OCI-LY7 (cell line): ENCODE data around the gene PPARGC1A. TPM values are rescaled to one million over a fixed set of nuclear protein-coding genes. Genes with fewer than 3 reads are reported as not detected.

Source experiments
- BruUV-seq: library from RNA; stranded (reverse); fragments of 400-500 nt; replicated peaks from 2 replicates; lab custom pipeline; 2021; lab: Mats Ljungman, UMichigan
- CTCF ChIA-PET: fragments of 300-600 bp; sonication (Branson Sonifier 250); formaldehyde crosslinking; loops from one replicate; lab custom pipeline; 2022; ENCODE audit warnings: antibody characterized with exemption; ENCODE audit not compliant: unreplicated experiment; lab: Charles Lee
- POLR2A ChIA-PET: fragments of 300-600 bp; sonication (Branson Sonifier 250); formaldehyde crosslinking; loops from one replicate; lab custom pipeline; 2022; ENCODE audit warnings: antibody characterized with exemption; lab: Charles Lee
- DNase-seq: peaks from one replicate; pipeline ENCODE4 v3.0.0-alpha.2; 2015; ENCODE audit warnings: low spot score
- H2AFZ ChIP-seq: fragments of 200-600 bp; sonication (generic), shearing (Covaris generic); 2 replicates; pipeline ENCODE4 v1.6.1; 2014; ENCODE audit warnings: mild to moderate bottlenecking, antibody characterized with exemption, low read length, moderate library complexity
- H3K27ac ChIP-seq: fragments of 200-600 bp; sonication (generic); 2 replicates; pipeline ENCODE4 v1.5.1; 2014; ENCODE audit warnings: mixed run types, low read depth, mild to moderate bottlenecking, moderate library complexity, low read length, inconsistent platforms; ENCODE audit not compliant: poor library complexity, severe bottlenecking
- H3K36me3 ChIP-seq: fragments of 200-600 bp; sonication (generic); 2 replicates; pipeline ENCODE4 v1.6.1; 2014; ENCODE audit warnings: mild to moderate bottlenecking, antibody characterized with exemption, low read length, moderate library complexity, mixed read lengths; ENCODE audit not compliant: insufficient read depth
- H3K4me1 ChIP-seq: fragments of 200-600 bp; sonication (generic); 2 replicates; pipeline ENCODE4 v1.5.1; 2014; ENCODE audit warnings: mild to moderate bottlenecking, low read length; ENCODE audit not compliant: insufficient read depth, poor library complexity, severe bottlenecking
- H3K4me2 ChIP-seq: fragments of 200-600 bp; sonication (generic); 2 replicates; pipeline ENCODE4 v1.6.1; 2014; ENCODE audit warnings: mild to moderate bottlenecking, low read length
- H3K4me3 ChIP-seq: fragments of 200-600 bp; sonication (generic); 2 replicates; pipeline ENCODE4 v1.5.1; 2014; ENCODE audit warnings: mild to moderate bottlenecking, low read depth, low read length; ENCODE audit not compliant: poor library complexity, severe bottlenecking
- H3K79me2 ChIP-seq: fragments of 200-600 bp; sonication (generic); 2 replicates; pipeline ENCODE4 v1.6.1; 2016; ENCODE audit warnings: low read depth, mild to moderate bottlenecking, low read length, moderate library complexity, mixed read lengths; ENCODE audit not compliant: insufficient read depth
- H3K9me2 ChIP-seq: fragments of 200-600 bp; sonication (generic); 2 replicates; pipeline ENCODE4 v1.6.1; 2016; ENCODE audit warnings: mild to moderate bottlenecking, low read length, mixed read lengths; ENCODE audit not compliant: insufficient read depth
- H3K9me3 ChIP-seq: fragments of 200-600 bp; sonication (generic); 2 replicates; pipeline ENCODE4 v1.6.1; 2014; ENCODE audit warnings: mild to moderate bottlenecking, mixed run types, low read length, mixed read lengths
- H4K20me1 ChIP-seq: fragments of 200-600 bp; sonication (generic); 2 replicates; pipeline ENCODE4 v1.6.1; 2014; ENCODE audit warnings: mild to moderate bottlenecking, antibody characterized with exemption, low read length, moderate library complexity, mixed read lengths; ENCODE audit not compliant: insufficient read depth
- CTCF ChIP-seq: fragments of 200-600 bp; sonication (generic); conservative IDR thresholded peaks from 2 replicates; pipeline ENCODE4 v1.5.1; 2014; ENCODE audit warnings: mild to moderate bottlenecking, antibody characterized with exemption, low read length, moderate library complexity, mixed read lengths
- EZH2phosphoT487 ChIP-seq: fragments of 200-600 bp; sonication (generic); IDR thresholded peaks from 2 replicates; pipeline ENCODE4 v1.6.1; 2018; ENCODE audit warnings: low read depth, borderline replicate concordance, mild to moderate bottlenecking, mixed run types, antibody characterized with exemption, low read length, moderate library complexity, mixed read lengths
- intact Hi-C: fragments of 100-400 bp; cut with micrococcal nuclease; formaldehyde crosslinking; loops from one replicate; pipeline ENCODE4 v1.10.0; 2022; ENCODE audit not compliant: unreplicated experiment
- total RNA-seq, 2 experiments: library from RNA; depleted of rRNA in 1 of 2; stranded (reverse); fragments of >200 nt in 1 of 2; shearing (Covaris generic) in 1 of 2; gene quantifications; 2 replicates each; pipeline ENCODE4 v1.2.3, GENCODE V29; 2014 to 2022

Gene PPARGC1A
- total RNA-seq, 2 experiments from 2014 or later, result 0.40 TPM; not detected in 1

- no peaks in the 10 kb centered on the region for H3K36me3 ChIP-seq
- H3K79me2 ChIP-seq, result no peaks in the 10 kb centered on the region
- TF ChIP-seq EZH2phosphoT487 (no peak), CTCF (no peak)
- no peaks in the 10 kb centered on the region for H3K4me1 ChIP-seq
- H3K9me2 ChIP-seq, result no peaks in the 10 kb centered on the region
- CTCF ChIA-PET, result no interaction called here
- H3K27ac ChIP-seq, result no peak overlapping the region
- no peaks in the 10 kb centered on the region for H3K9me3 ChIP-seq
- H2AFZ ChIP-seq, result no peak overlapping the region
- intact Hi-C loops, result no loop called here
- H3K4me3 ChIP-seq, result no peak overlapping the region
- POLR2A ChIA-PET, result no interaction called here
- no peak for DNase-seq
- BruUV-seq, result no TSS peak
- H4K20me1 ChIP-seq, result no peaks in the 10 kb centered on the region
- H3K4me2 ChIP-seq, result no peak overlapping the region
Measured at GRCh38 chr4:23937173-23937572, 47.3 kb upstream of the PPARGC1A start.

GRCh38 chr4:23934915-23935314 lies 45.1 kb upstream of the PPARGC1A start:
- H3K9me2 ChIP-seq, result no peaks in the 10 kb centered on the region
- no peak overlapping the region for H3K4me3 ChIP-seq
- H4K20me1 ChIP-seq, result no peaks in the 10 kb centered on the region
- no peak overlapping the region for H2AFZ ChIP-seq
- no peak overlapping the region for H3K27ac ChIP-seq
- no peaks in the 10 kb centered on the region for H3K9me3 ChIP-seq
- intact Hi-C loops, result no loop called here
- H3K4me2 ChIP-seq, result no peak overlapping the region
- H3K4me1 ChIP-seq, result no peaks in the 10 kb centered on the region
- ChIA-PET POLR2A (interaction anchor here (1.0 kb wide), 2 partner anchors 14 to 17 kb away, joined by 3 to 4 read pairs; no protein-coding TSS in a partner anchor), CTCF (no interaction called here)
- H3K79me2 ChIP-seq, result no peaks in the 10 kb centered on the region
- no peak for DNase-seq
- H3K36me3 ChIP-seq, result no peaks in the 10 kb centered on the region
- no TSS peak for BruUV-seq
- TF ChIP-seq CTCF (no peak), EZH2phosphoT487 (no peak)

GRCh38 chr4:23934223-23934622 lies 44.4 kb upstream of the PPARGC1A start:
- Histone ChIP-seq H4K20me1 (no peaks in the 10 kb centered on the region), H3K79me2 (no peaks in the 10 kb centered on the region), H3K4me1 (no peaks in the 10 kb centered on the region), H3K9me2 (no peaks in the 10 kb centered on the region), H3K36me3 (no peaks in the 10 kb centered on the region), H3K9me3 (no peaks in the 10 kb centered on the region), H3K4me3 (no peak overlapping the region), H3K4me2 (no peak overlapping the region), H2AFZ (no peak overlapping the region), H3K27ac (no peak overlapping the region)
- no peak for DNase-seq
- TF ChIP-seq CTCF (no peak), EZH2phosphoT487 (no peak)
- ChIA-PET CTCF (no interaction called here), POLR2A (interaction anchor here (1.0 kb wide), 2 partner anchors 14 to 17 kb away, joined by 3 to 4 read pairs; no protein-coding TSS in a partner anchor)
- intact Hi-C loops, result no loop called here
- no TSS peak for BruUV-seq
